GM12801 (cell line): Measurements from ENCODE around the gene IL1RL1.

Experiments used
- CTCF ChIP-seq: IDR thresholded peaks from one replicate; pipeline ENCODE4 v1.5.1; 2011; ENCODE audit warnings: control low read depth; ENCODE audit not compliant: insufficient read length; ENCODE audit errors: extremely low read depth

The IL1RL1 gene

GRCh38 chr2:102337012-102337411 is 25.6 kb downstream of the IL1RL1 start:
- TF ChIP-seq CTCF = no peak

GRCh38 chr2:102337481-102338386 is 26.4 kb downstream of the IL1RL1 start:
- TF ChIP-seq CTCF = no peak

- no peak for TF ChIP-seq CTCF
Measured at GRCh38 chr2:102340778-102341177, 29.4 kb downstream of the IL1RL1 start.

- TF ChIP-seq CTCF = no peak
Measured at GRCh38 chr2:102342888-102343287, 31.5 kb downstream of the IL1RL1 start.

- TF ChIP-seq CTCF = no peak
Measured at GRCh38 chr2:102344397-102344796, 33.0 kb downstream of the IL1RL1 start.

GRCh38 chr2:102345329-102345920 is 34.1 kb downstream of the IL1RL1 start:
- no peak for TF ChIP-seq CTCF

GRCh38 chr2:102346381-102347130 is 35.2 kb downstream of the IL1RL1 start:
- no peak for TF ChIP-seq CTCF
